H1 (cell line): ENCODE results near the gene TEKT3. TPM values are rescaled to one million over a fixed set of nuclear protein-coding genes. Genes with fewer than 3 reads are reported as not detected.

Experiments
- CTCF ChIA-PET: fragments of 300-600 bp; sonication (Branson Sonifier 250); formaldehyde crosslinking; loops from one replicate; lab custom pipeline; 2021; ENCODE audit not compliant: partially characterized antibody; lab: Charles Lee
- POLR2A ChIA-PET: fragments of 300-600 bp; sonication (Branson Sonifier 250); formaldehyde crosslinking; loops from one replicate; lab custom pipeline; 2021; ENCODE audit warnings: inconsistent platforms; ENCODE audit not compliant: partially characterized antibody; lab: Charles Lee
- DNase-seq, 2 experiments: peaks; one replicate each; pipeline versions ENCODE4 v3.0.0 to v3.0.0-alpha.2; 2010 to 2022; ENCODE audit warnings: low spot score in 2 of 2, low read depth in 1 of 2, mixed read lengths in 1 of 2
- FAIRE-seq: peaks from 2 replicates; lab custom pipeline; 2011; peaks lifted over from hg19 to GRCh38; lab: Jason Lieb, UNC
- H2AFZ ChIP-seq: 2 replicates; pipeline ENCODE4 v1.8.1; 2012; ENCODE audit warnings: low read length, inconsistent platforms
- H2AK5ac ChIP-seq: 2 replicates; pipeline ENCODE4 v1.6.1; 2013; ENCODE audit warnings: low read depth, low read length
- H2BK120ac ChIP-seq: replicated peaks from 2 replicates; pipeline ENCODE3; 2013; ENCODE audit warnings: low read depth, low read length, inconsistent platforms
- H2BK12ac ChIP-seq: 2 replicates; pipeline ENCODE4 v1.6.1; 2013; ENCODE audit warnings: low read depth, low read length
- H2BK15ac ChIP-seq: 2 replicates; pipeline ENCODE4 v1.6.1; 2013; ENCODE audit warnings: low read length
- H2BK20ac ChIP-seq: 2 replicates; pipeline ENCODE4 v1.6.1; 2013; ENCODE audit warnings: low read length
- H2BK5ac ChIP-seq: 2 replicates; pipeline ENCODE4 v1.6.1; 2013; ENCODE audit warnings: low read depth, low read length
- H3K14ac ChIP-seq: 2 replicates; pipeline ENCODE4 v1.6.1; 2013; ENCODE audit warnings: inconsistent platforms; ENCODE audit not compliant: insufficient read length
- H3K18ac ChIP-seq: 2 replicates; pipeline ENCODE4 v1.6.1; 2013; ENCODE audit warnings: low read length; ENCODE audit errors: extremely low read depth
- H3K23ac ChIP-seq: 2 replicates; pipeline ENCODE4 v1.6.1; 2013; ENCODE audit warnings: inconsistent platforms; ENCODE audit not compliant: insufficient read length
- H3K23me2 ChIP-seq: 2 replicates; pipeline ENCODE4 v1.6.1; 2013; ENCODE audit warnings: low read depth, low read length
- H3K27ac ChIP-seq: 2 replicates; pipeline ENCODE4 v1.6.1; 2011; ENCODE audit warnings: low read depth, low read length, inconsistent platforms
- H3K27me3 ChIP-seq, 4 experiments: replicated peaks in 1 of 4; 1 replicate in 1 of 4; 2 replicates in 3 of 4; pipeline versions ENCODE4 v1.6.1 to v1.8.1; 2011 to 2013; ENCODE audit warnings: low read length in 3 of 4, mild to moderate bottlenecking in 3 of 4, inconsistent platforms in 2 of 4, mixed read lengths in 2 of 4, moderate library complexity in 1 of 4; ENCODE audit not compliant: control insufficient read depth in 3 of 4, insufficient read depth in 3 of 4; ENCODE audit errors: extremely low read depth in 1 of 4
- H3K36me3 ChIP-seq, 4 experiments: 2 replicates each; pipeline versions ENCODE4 v1.6.1 to v1.8.1; 2011 to 2013; ENCODE audit warnings: mild to moderate bottlenecking in 4 of 4, low read length in 3 of 4, moderate library complexity in 2 of 4, control low read depth in 1 of 4, inconsistent platforms in 1 of 4; ENCODE audit not compliant: insufficient read depth in 4 of 4, control insufficient read depth in 2 of 4
- H3K4ac ChIP-seq: replicated peaks from 2 replicates; pipeline ENCODE3; 2013; ENCODE audit warnings: low read length, low read depth, mixed read lengths, inconsistent platforms; ENCODE audit not compliant: insufficient read length
- H3K4me1 ChIP-seq, 4 experiments: replicated peaks in 1 of 4; 1 replicate in 1 of 4; 2 replicates in 3 of 4; pipeline versions ENCODE4 v1.6.1 to v1.8.1; 2011 to 2013; ENCODE audit warnings: low read length in 3 of 4, inconsistent platforms in 2 of 4, mixed read lengths in 1 of 4; ENCODE audit not compliant: insufficient read depth in 4 of 4, control insufficient read depth in 3 of 4
- H3K4me2 ChIP-seq, 2 experiments: 2 replicates each; pipeline versions ENCODE4 v1.6.1 to v1.8.1; 2011 to 2013; ENCODE audit warnings: low read depth in 2 of 2, low read length in 2 of 2, control low read depth in 1 of 2, inconsistent platforms in 1 of 2, mild to moderate bottlenecking in 1 of 2; ENCODE audit not compliant: insufficient read depth in 1 of 2
- H3K4me3 ChIP-seq, 4 experiments: fragments of 200-600, 300-600 bp in 1 of 4; sonication (generic), shearing (Covaris generic), sonication (Bioruptor Twin) in 1 of 4; 2 replicates each; pipeline versions ENCODE4 v1.5.1 to v1.8.1; 2011 to 2016; ENCODE audit warnings: low read length in 4 of 4, low read depth in 3 of 4, control low read depth in 2 of 4, inconsistent platforms in 2 of 4, mild to moderate bottlenecking in 2 of 4, mixed read lengths in 1 of 4, moderate library complexity in 1 of 4; ENCODE audit not compliant: insufficient read depth in 2 of 4; ENCODE audit errors: extremely low read depth in 1 of 4
- H3K56ac ChIP-seq: replicated peaks from 2 replicates; pipeline ENCODE3; 2013; ENCODE audit warnings: low read depth, mild to moderate bottlenecking, mixed read lengths, low read length, inconsistent platforms; ENCODE audit not compliant: insufficient read length
- H3K79me1 ChIP-seq: 2 replicates; pipeline ENCODE4 v1.6.1; 2013; ENCODE audit warnings: low read depth, low read length, control low read depth
- H3K79me2 ChIP-seq, 2 experiments: 2 replicates each; pipeline versions ENCODE4 v1.6.1 to v1.8.1; 2012 to 2013; ENCODE audit warnings: low read length in 2 of 2, mild to moderate bottlenecking in 2 of 2, inconsistent platforms in 1 of 2; ENCODE audit not compliant: insufficient read depth in 2 of 2, control insufficient read depth in 1 of 2
- H3K9ac ChIP-seq, 4 experiments: replicated peaks in 1 of 4; 1 replicate in 1 of 4; 2 replicates in 3 of 4; pipeline versions ENCODE4 v1.6.1 to v1.8.1; 2011 to 2013; ENCODE audit warnings: low read depth in 3 of 4, low read length in 3 of 4, control low read depth in 2 of 4, mild to moderate bottlenecking in 2 of 4, moderate library complexity in 2 of 4, inconsistent platforms in 1 of 4; ENCODE audit errors: extremely low read depth in 1 of 4
- H3K9me3 ChIP-seq, 2 experiments: 2 replicates each; pipeline versions ENCODE4 v1.6.1 to v1.8.1; 2012 to 2013; ENCODE audit warnings: mild to moderate bottlenecking in 2 of 2, moderate library complexity in 2 of 2, control low read depth in 1 of 2, inconsistent platforms in 1 of 2, low read depth in 1 of 2, low read length in 1 of 2, mixed read lengths in 1 of 2; ENCODE audit not compliant: insufficient read depth in 2 of 2
- H4K20me1 ChIP-seq, 2 experiments: replicated peaks in 1 of 2; 2 replicates each; pipeline versions ENCODE3 to v1.8.1; 2011 to 2013; ENCODE audit warnings: inconsistent platforms in 2 of 2, low read length in 2 of 2, mild to moderate bottlenecking in 1 of 2; ENCODE audit not compliant: insufficient read depth in 2 of 2, control insufficient read depth in 1 of 2
- H4K5ac ChIP-seq: 2 replicates; pipeline ENCODE4 v1.6.1; 2013; ENCODE audit warnings: low read length, low read depth, mixed read lengths, inconsistent platforms; ENCODE audit not compliant: insufficient read length
- H4K8ac ChIP-seq: 2 replicates; pipeline ENCODE4 v1.8.0; 2013; ENCODE audit warnings: mild to moderate bottlenecking, moderate library complexity, low read length, inconsistent platforms; ENCODE audit not compliant: insufficient read depth; ENCODE audit errors: extremely low read depth
- H4K91ac ChIP-seq: replicated peaks from 2 replicates; pipeline ENCODE3; 2013; ENCODE audit warnings: low read length, mixed read lengths, inconsistent platforms; ENCODE audit not compliant: insufficient read length
- CTBP2 ChIP-seq: IDR thresholded peaks from 2 replicates; pipeline ENCODE4 v1.7.0; 2011; ENCODE audit warnings: borderline replicate concordance, mild to moderate bottlenecking, moderate library complexity, mixed read lengths, low read length; ENCODE audit not compliant: insufficient read depth, insufficient read length
- EP300 ChIP-seq, 2 experiments: IDR thresholded peaks; 1 replicate in 1 of 2; 2 replicates in 1 of 2; pipeline ENCODE4 v1.6.1; 2011 to 2012; ENCODE audit warnings: low read depth in 2 of 2, low read length in 2 of 2, mild to moderate bottlenecking in 2 of 2, borderline replicate concordance in 1 of 2, inconsistent platforms in 1 of 2, moderate library complexity in 1 of 2
- EZH2 ChIP-seq: fragments of 200-600 bp; sonication (generic); IDR thresholded peaks from 2 replicates; pipeline ENCODE4 v1.7.1; 2012; ENCODE audit warnings: low read depth, mild to moderate bottlenecking, moderate library complexity, low read length, inconsistent platforms; ENCODE audit not compliant: severe bottlenecking
- GTF2F1 ChIP-seq: IDR thresholded peaks from 2 replicates; pipeline ENCODE4 v1.6.1; 2012; ENCODE audit warnings: low read depth, low read length, improper control_type of control experiment, borderline replicate concordance
- MAX ChIP-seq: IDR thresholded peaks from 2 replicates; pipeline ENCODE4 v1.6.1; 2012; ENCODE audit warnings: inconsistent platforms
- NANOG ChIP-seq: IDR thresholded peaks from 2 replicates; pipeline ENCODE4 v1.6.1; 2011; ENCODE audit warnings: low read length, low read depth, mild to moderate bottlenecking, inconsistent platforms; ENCODE audit not compliant: insufficient read depth, poor library complexity, severe bottlenecking
- TBP ChIP-seq: IDR thresholded peaks from 2 replicates; pipeline ENCODE4 v1.6.1; 2011; ENCODE audit warnings: low read depth, low read length, improper control_type of control experiment
- WGBS, 2 experiments: shearing (Covaris generic) in 1 of 2; methylation state at CpG; one replicate each; pipeline versions ENCODE4 v1.1.6 to v1.1.7; 2013 to 2015; ENCODE audit warnings: low lambda C conversion rate in 2 of 2, mixed read lengths in 2 of 2, inconsistent platforms in 1 of 2, low coverage in 1 of 2, missing lambda C conversion rate in 1 of 2; ENCODE audit not compliant: insufficient replicate concordance in 2 of 2, insufficient coverage in 1 of 2, insufficient read length in 1 of 2; ENCODE audit errors: extremely low coverage in 1 of 2, missing lambda C conversion rate in 1 of 2; 5-methylcytosine and 5-hydroxymethylcytosine counted together
- polyA plus RNA-seq, 7 experiments: library from polyadenylated mRNA; depleted of rRNA in 3 of 7; stranded (reverse) in 5 of 7; unstranded in 2 of 7; fragments of >200 nt in 5 of 7; fragments of 200-250 nt in 2 of 7; gene quantifications; 1 replicate in 5 of 7; 2 replicates in 1 of 7; 4 replicates in 1 of 7; pipeline versions ENCODE4 v1.2.1 to v1.2.3, GENCODE V29; 2011 to 2013; ENCODE audit warnings: missing spikeins in 2 of 7, mixed read lengths in 2 of 7
- total RNA-seq: library from RNA; stranded (reverse); fragmentation: NEBNext Ultra II Directional; extraction: Animal tissue kit (Norgen Biotek cat#: 25700); gene quantifications from 2 replicates; pipeline ENCODE4 v1.2.1, GENCODE V29; 2021

TEKT3 gene
- total and polyA plus RNA-seq, 2 of the 8 experiments (the other 6 are each of a cell fraction or from before 2014, with no cell fraction given), result 2.2 to 2.9 TPM

- Histone ChIP-seq H2BK12ac (peak overlapping the region; percentile 68; the same call in 1 of the 2 replicates), H3K79me2 (no peaks in the 10 kb centered on the region), H3K27me3 (peaks cover 42 to 76% (median 66%) of the 10 kb centered on the region in 4 experiments), H4K91ac (no peak overlapping the region), H3K23me2 (peaks cover 22% of the 10 kb centered on the region), H2BK120ac (no peak overlapping the region), H3K56ac (no peak overlapping the region), H3K9ac (no peak overlapping the region), H4K8ac (no peak overlapping the region), H4K20me1 (peaks cover 0 to 4% of the 10 kb centered on the region in 2 experiments), H3K18ac (no peak overlapping the region; the same call in 1 of the 2 replicates), H3K79me1 (no peaks in the 10 kb centered on the region), H2AFZ (0 out of 2 replicates have a peak overlapping the region, but pooled peaks have one; percentile 87), H3K4me1 (peaks cover 0 to 16% (median 4%) of the 10 kb centered on the region in 4 experiments; a peak in 5 of 7 replicates), H3K4me3 (peak overlapping the region; percentile 28 to 71 (median 64); a peak in 7 of 8 replicates), H3K4me2 (peak overlapping the region; percentile 56 to 100), H2BK5ac (no peak overlapping the region), H3K23ac (no peak overlapping the region), H2BK20ac (no peak overlapping the region), H3K14ac (no peak overlapping the region), H2BK15ac (no peak overlapping the region), H3K4ac (no peak overlapping the region), H3K36me3 (no peaks in the 10 kb centered on the region), H3K9me3 (no peaks in the 10 kb centered on the region), H3K27ac (no peak overlapping the region), H2AK5ac (no peak overlapping the region), H4K5ac (no peak overlapping the region)
- FAIRE-seq (no peak), DNase-seq (peak in 1 of 2 experiments; percentile 48)
- TF ChIP-seq EZH2 (peak; percentile 43), EP300 (IDR thresholded peaks at IDR 0.05; ENCODE audit: borderline replicate concordance in 1 of 2, low read depth in 2 of 2, low read length in 2 of 2) (no peak), TBP (no peak), NANOG (no peak), CTBP2 (no peak), MAX (no peak), GTF2F1 (no peak)
- ChIA-PET CTCF (interaction anchor here (0.6 to 7.3 kb wide), 24 partner anchors 11 to 589 kb away, joined by 3 to 69 read pairs (median 4); partner anchors contain the start of gene CDRT4), POLR2A (interaction anchor here (0.7 to 1.1 kb wide), 3 partner anchors 15 to 241 kb away, joined by 3 read pairs; no protein-coding TSS in a partner anchor)
- WGBS, 2 experiments, result 14% methylated on average over 9 of the region's 9 CpGs; no CpG with 5 or more reads in 1 of the 2 experiments
These were observed 79.6 kb downstream of the TEKT3 start for GRCh38 chr17:15261802-15262290.
